HCT116 (cell line): ENCODE data around the gene MOB3B. TPM values are rescaled to one million over a fixed set of nuclear protein-coding genes. Genes with fewer than 3 reads are reported as not detected.

ENCODE experiments used
- ATAC-seq: fragments of 200-7000 bp; cut with Tn5 transposase; 2 replicates; pipeline ENCODE4 v1.9.1; 2020; ENCODE audit warnings: mild to moderate bottlenecking, moderate library complexity
- BruUV-seq: library from RNA; stranded (reverse); fragments of 400-500 nt; replicated peaks from 2 replicates; lab custom pipeline; 2021; lab: Mats Ljungman, UMichigan
- CTCF ChIA-PET: fragments of 300-600 bp; sonication (Branson Sonifier 250); formaldehyde crosslinking; loops from one replicate; lab custom pipeline; 2021; ENCODE audit warnings: antibody characterized with exemption; lab: Charles Lee
- POLR2A ChIA-PET: fragments of 300-600, 350-600 bp; sonication (Branson Sonifier 250); formaldehyde crosslinking; loops from one replicate; lab custom pipeline; 2021; ENCODE audit warnings: antibody characterized with exemption; lab: Charles Lee
- RAD21 ChIA-PET, 2 experiments: fragments of 300-600 bp; sonication (Branson Sonifier 250); formaldehyde crosslinking; loops; one replicate each; lab custom pipeline; 2023; ENCODE audit warnings: low total read pairs in 2 of 2; ENCODE audit not compliant: uncharacterized antibody in 2 of 2, unreplicated experiment in 2 of 2, low non-redundant PET in 1 of 2; lab: Charles Lee
- DNase-seq: peaks from one replicate; pipeline ENCODE4 v3.0.0-alpha.2; 2010; ENCODE audit warnings: low read depth, low spot score
- H2AFZ ChIP-seq: fragments of 200-600 bp; shearing (Covaris generic), sonication (generic); 2 replicates; pipeline ENCODE4 v1.6.1; 2017; ENCODE audit warnings: low read depth, mixed run types, mixed read lengths, antibody characterized with exemption, low read length; ENCODE audit not compliant: poor library complexity, severe bottlenecking
- H3K27ac ChIP-seq: 2 replicates; pipeline ENCODE4 v1.5.1; 2012; ENCODE audit warnings: low read depth, low read length
- H3K27me3 ChIP-seq: fragments of 200-600 bp; sonication (generic); 2 replicates; pipeline ENCODE4 v1.6.1; 2016; ENCODE audit warnings: mixed run types, low read length, mixed read lengths; ENCODE audit not compliant: insufficient read depth
- H3K36me3 ChIP-seq, 2 experiments: fragments of 200-500 bp in 1 of 2; fragments of 200-600 bp in 1 of 2; sonication (Bioruptor generic) in 1 of 2; sonication (generic) in 1 of 2; 2 replicates each; pipeline versions ENCODE4 v1.5.1 to v1.6.1; 2014 to 2016; ENCODE audit warnings: low read length in 2 of 2, inconsistent platforms in 1 of 2, mixed read lengths in 1 of 2, mixed run types in 1 of 2; ENCODE audit not compliant: insufficient read depth in 2 of 2, control insufficient read depth in 1 of 2
- H3K4me1 ChIP-seq, 2 experiments: fragments of 200-600 bp in 1 of 2; sonication (generic) in 1 of 2; 2 replicates each; pipeline versions ENCODE4 v1.5.1 to v1.6.1; 2012 to 2017; ENCODE audit warnings: low read length in 2 of 2, inconsistent platforms in 1 of 2, mild to moderate bottlenecking in 1 of 2, mixed read lengths in 1 of 2, mixed run types in 1 of 2, moderate library complexity in 1 of 2; ENCODE audit not compliant: insufficient read depth in 2 of 2, control insufficient read depth in 1 of 2
- H3K4me2 ChIP-seq: fragments of 200-600 bp; sonication (generic); 2 replicates; pipeline ENCODE4 v1.6.1; 2017; ENCODE audit warnings: mixed run types, low read length, mixed read lengths
- H3K4me3 ChIP-seq, 2 experiments: fragments of 200-600 bp in 1 of 2; sonication (generic) in 1 of 2; replicated peaks in 1 of 2; 2 replicates each; pipeline ENCODE4 v1.5.1; 2011 to 2016; ENCODE audit warnings: low read length in 2 of 2, control low read depth in 1 of 2, low read depth in 1 of 2, mild to moderate bottlenecking in 1 of 2, mixed read lengths in 1 of 2, mixed run types in 1 of 2
- H3K79me2 ChIP-seq: fragments of 200-600 bp; sonication (generic); 2 replicates; pipeline ENCODE4 v1.6.1; 2017; ENCODE audit warnings: mild to moderate bottlenecking, mixed run types, low read length, moderate library complexity, mixed read lengths; ENCODE audit not compliant: insufficient read depth
- H3K9ac ChIP-seq: fragments of 200-600 bp; sonication (generic); 2 replicates; pipeline ENCODE4 v1.6.1; 2016; ENCODE audit warnings: low read length, mixed read lengths
- H3K9me2 ChIP-seq: fragments of 200-600 bp; sonication (generic), shearing (Covaris generic); 2 replicates; pipeline ENCODE4 v1.6.1; 2017; ENCODE audit warnings: mixed run types, mild to moderate bottlenecking, moderate library complexity; ENCODE audit not compliant: insufficient read depth
- H3K9me3 ChIP-seq, 2 experiments: fragments of 200-500 bp in 1 of 2; fragments of 200-600 bp in 1 of 2; sonication (Bioruptor generic) in 1 of 2; sonication (generic) in 1 of 2; 2 replicates each; pipeline ENCODE4 v1.6.1; 2014 to 2017; ENCODE audit warnings: low read length in 2 of 2, mixed read lengths in 2 of 2, inconsistent platforms in 1 of 2, low read depth in 1 of 2, mild to moderate bottlenecking in 1 of 2, mixed run types in 1 of 2, moderate library complexity in 1 of 2; ENCODE audit not compliant: control insufficient read depth in 1 of 2, insufficient read depth in 1 of 2
- H4K20me1 ChIP-seq: fragments of 200-600 bp; sonication (generic), shearing (Covaris generic); 2 replicates; pipeline ENCODE4 v1.6.1; 2017; ENCODE audit warnings: mixed run types, mild to moderate bottlenecking, moderate library complexity; ENCODE audit not compliant: insufficient read depth
- CEBPB ChIP-seq: IDR thresholded peaks from 2 replicates; pipeline ENCODE4 v1.6.1; 2012; ENCODE audit warnings: low read depth
- ELF1 ChIP-seq: IDR thresholded peaks from 2 replicates; pipeline ENCODE4 v1.6.1; 2012; ENCODE audit warnings: low read depth, borderline replicate concordance
- EZH2phosphoT487 ChIP-seq: fragments of 200-600 bp; IDR thresholded peaks from 2 replicates; pipeline ENCODE4 v1.6.1; 2018; ENCODE audit warnings: antibody characterized with exemption, borderline replicate concordance
- FOSL1 ChIP-seq: IDR thresholded peaks from 2 replicates; pipeline ENCODE4 v1.6.1; 2012; ENCODE audit warnings: low read depth
- POLR2A ChIP-seq: IDR thresholded peaks from 2 replicates; pipeline ENCODE4 v1.7.0; 2011; ENCODE audit warnings: borderline replicate concordance; ENCODE audit not compliant: insufficient read depth, insufficient read length; ENCODE audit errors: extremely low read depth
- RAD21 ChIP-seq: IDR thresholded peaks from 2 replicates; pipeline ENCODE4 v1.6.1; 2012; ENCODE audit warnings: low read depth, mild to moderate bottlenecking
- SP1 ChIP-seq: IDR thresholded peaks from 2 replicates; pipeline ENCODE4 v1.6.1; 2012; ENCODE audit warnings: low read depth
- SRF ChIP-seq: IDR thresholded peaks from 2 replicates; pipeline ENCODE4 v1.6.1; 2012; ENCODE audit warnings: low read depth
- TCF7L2 ChIP-seq: IDR thresholded peaks from 2 replicates; pipeline ENCODE4 v1.7.0; 2011; ENCODE audit warnings: borderline replicate concordance, inconsistent platforms; ENCODE audit not compliant: insufficient read depth, insufficient read length; ENCODE audit errors: extremely low read depth
- intact Hi-C: fragments of 100-400 bp; cut with micrococcal nuclease; formaldehyde crosslinking; loops from 2 replicates; pipeline ENCODE4 v1.10.0; 2022
- total RNA-seq: library from RNA; stranded (reverse); gene quantifications from one replicate; pipeline ENCODE4 v1.2.1, GENCODE V29; 2021; ENCODE audit not compliant: unreplicated experiment
- TF ChIP-seq, protein P1 (sequence below): IDR thresholded peaks from 2 replicates; pipeline ENCODE4 v1.6.1; 2012; ENCODE audit warnings: low read depth
- TF ChIP-seq, protein P2 (sequence below): IDR thresholded peaks from 2 replicates; pipeline ENCODE4 v1.6.1; 2012

Gene MOB3B
- total RNA-seq, 1 experiment from 2014 or later, result 1.2 TPM

DNA sequence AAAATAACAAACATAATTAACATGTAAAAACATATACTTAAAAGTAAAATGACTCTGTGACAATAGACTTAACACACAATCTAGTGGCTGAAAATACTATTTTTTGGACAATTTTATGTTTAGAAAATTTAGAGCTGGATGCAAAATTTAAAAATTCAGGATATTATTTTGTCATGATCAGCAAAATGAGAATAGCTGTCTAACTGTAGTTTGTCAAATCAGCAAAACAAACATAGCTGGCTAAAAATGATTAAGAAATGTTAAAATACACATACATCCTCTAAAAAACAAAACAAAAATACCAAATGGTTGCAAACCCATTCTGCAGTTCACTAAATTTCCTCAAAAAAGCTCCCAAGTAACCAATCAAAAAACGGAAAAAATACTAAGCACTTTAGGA lies 25.1 kb upstream of the MOB3B start:
- Histone ChIP-seq H4K20me1 (no peaks in the 10 kb centered on the region; the same call in 1 of the 2 replicates), H3K27ac (no peak overlapping the region), H3K4me1 (no peaks in the 10 kb centered on the region), H2AFZ (no peak overlapping the region), H3K36me3 (0 out of 4 replicates have a peak, but pooled peaks cover 0 to 2% of the 10 kb centered on the region in 2 experiments), H3K9me2 (no peaks in the 10 kb centered on the region), H3K79me2 (no peaks in the 10 kb centered on the region), H3K27me3 (no peaks in the 10 kb centered on the region), H3K9ac (no peak overlapping the region)
- CTCF ChIA-PET, result interaction anchor here (1.0 kb wide), 1 partner anchor 221 kb away, joined by 5 read pairs; no protein-coding TSS in a partner anchor
- POLR2A ChIA-PET, result no interaction called here
- intact Hi-C loops, result no loop called here
- RAD21 ChIA-PET, result no interaction called here
- BruUV-seq, result no TSS peak
- no peak for TF ChIP-seq CEBPB
- no peak for TF ChIP-seq POLR2A
- no peak for TF ChIP-seq TCF7L2
- TF ChIP-seq ELF1, result no peak
- no peak for TF ChIP-seq RAD21
- no peak for TF ChIP-seq FOSL1
- TF ChIP-seq, protein P1, sequence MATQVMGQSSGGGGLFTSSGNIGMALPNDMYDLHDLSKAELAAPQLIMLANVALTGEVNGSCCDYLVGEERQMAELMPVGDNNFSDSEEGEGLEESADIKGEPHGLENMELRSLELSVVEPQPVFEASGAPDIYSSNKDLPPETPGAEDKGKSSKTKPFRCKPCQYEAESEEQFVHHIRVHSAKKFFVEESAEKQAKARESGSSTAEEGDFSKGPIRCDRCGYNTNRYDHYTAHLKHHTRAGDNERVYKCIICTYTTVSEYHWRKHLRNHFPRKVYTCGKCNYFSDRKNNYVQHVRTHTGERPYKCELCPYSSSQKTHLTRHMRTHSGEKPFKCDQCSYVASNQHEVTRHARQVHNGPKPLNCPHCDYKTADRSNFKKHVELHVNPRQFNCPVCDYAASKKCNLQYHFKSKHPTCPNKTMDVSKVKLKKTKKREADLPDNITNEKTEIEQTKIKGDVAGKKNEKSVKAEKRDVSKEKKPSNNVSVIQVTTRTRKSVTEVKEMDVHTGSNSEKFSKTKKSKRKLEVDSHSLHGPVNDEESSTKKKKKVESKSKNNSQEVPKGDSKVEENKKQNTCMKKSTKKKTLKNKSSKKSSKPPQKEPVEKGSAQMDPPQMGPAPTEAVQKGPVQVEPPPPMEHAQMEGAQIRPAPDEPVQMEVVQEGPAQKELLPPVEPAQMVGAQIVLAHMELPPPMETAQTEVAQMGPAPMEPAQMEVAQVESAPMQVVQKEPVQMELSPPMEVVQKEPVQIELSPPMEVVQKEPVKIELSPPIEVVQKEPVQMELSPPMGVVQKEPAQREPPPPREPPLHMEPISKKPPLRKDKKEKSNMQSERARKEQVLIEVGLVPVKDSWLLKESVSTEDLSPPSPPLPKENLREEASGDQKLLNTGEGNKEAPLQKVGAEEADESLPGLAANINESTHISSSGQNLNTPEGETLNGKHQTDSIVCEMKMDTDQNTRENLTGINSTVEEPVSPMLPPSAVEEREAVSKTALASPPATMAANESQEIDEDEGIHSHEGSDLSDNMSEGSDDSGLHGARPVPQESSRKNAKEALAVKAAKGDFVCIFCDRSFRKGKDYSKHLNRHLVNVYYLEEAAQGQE, result no peak
- TF ChIP-seq SRF, result no peak
- TF ChIP-seq, protein P2, sequence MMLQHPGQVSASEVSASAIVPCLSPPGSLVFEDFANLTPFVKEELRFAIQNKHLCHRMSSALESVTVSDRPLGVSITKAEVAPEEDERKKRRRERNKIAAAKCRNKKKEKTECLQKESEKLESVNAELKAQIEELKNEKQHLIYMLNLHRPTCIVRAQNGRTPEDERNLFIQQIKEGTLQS, result no peak
- TF ChIP-seq SP1, result no peak
- TF ChIP-seq EZH2phosphoT487, result no peak
- TF ChIP-seq, all 23 proteins: peak for 0
- H3K4me2 ChIP-seq, result no peak overlapping the region
- DNase-seq, result no peak
- no peak overlapping the region for H3K4me3 ChIP-seq
- ATAC-seq, result no peak
- no peaks in the 10 kb centered on the region for H3K9me3 ChIP-seq
